DOHH2 (cell line): ENCODE data around the gene ZNF384.

Source experiments
- EZH2phosphoT487 ChIP-seq: fragments of 200-600 bp; sonication (generic); IDR thresholded peaks from 2 replicates; pipeline ENCODE4 v1.6.1; 2017; ENCODE audit warnings: borderline replicate concordance, mild to moderate bottlenecking, antibody characterized with exemption, low read length, moderate library complexity, mixed read lengths
- TF ChIP-seq, protein P1 (sequence below): fragments of 200-600 bp; sonication (generic); IDR thresholded peaks from one replicate; pipeline ENCODE4 v1.5.1; 2014; ENCODE audit warnings: antibody characterized with exemption, mild to moderate bottlenecking, low read depth, low read length; ENCODE audit not compliant: poor library complexity, severe bottlenecking

DNA sequence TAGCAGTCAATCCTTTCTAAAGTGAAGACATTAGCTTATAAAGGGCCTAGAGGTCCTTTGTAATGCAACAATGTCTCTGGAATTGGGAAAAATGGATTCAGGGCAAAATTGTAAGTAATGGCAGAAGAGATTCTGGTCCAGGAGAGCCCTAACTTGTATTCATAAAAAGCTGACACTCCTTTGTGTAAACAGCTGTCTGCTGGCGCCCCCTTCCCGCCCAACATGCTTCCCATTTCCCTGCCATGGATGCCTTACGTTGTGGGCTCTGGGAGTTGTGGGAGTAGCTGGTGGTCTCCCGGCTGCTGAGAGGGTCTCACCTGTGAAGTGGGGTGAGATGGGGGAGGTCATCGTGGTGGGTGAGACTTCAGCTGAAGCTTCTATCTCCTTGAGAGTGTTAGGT is 44.3 kb downstream of the ZNF384 start:
- TF ChIP-seq, protein P1, sequence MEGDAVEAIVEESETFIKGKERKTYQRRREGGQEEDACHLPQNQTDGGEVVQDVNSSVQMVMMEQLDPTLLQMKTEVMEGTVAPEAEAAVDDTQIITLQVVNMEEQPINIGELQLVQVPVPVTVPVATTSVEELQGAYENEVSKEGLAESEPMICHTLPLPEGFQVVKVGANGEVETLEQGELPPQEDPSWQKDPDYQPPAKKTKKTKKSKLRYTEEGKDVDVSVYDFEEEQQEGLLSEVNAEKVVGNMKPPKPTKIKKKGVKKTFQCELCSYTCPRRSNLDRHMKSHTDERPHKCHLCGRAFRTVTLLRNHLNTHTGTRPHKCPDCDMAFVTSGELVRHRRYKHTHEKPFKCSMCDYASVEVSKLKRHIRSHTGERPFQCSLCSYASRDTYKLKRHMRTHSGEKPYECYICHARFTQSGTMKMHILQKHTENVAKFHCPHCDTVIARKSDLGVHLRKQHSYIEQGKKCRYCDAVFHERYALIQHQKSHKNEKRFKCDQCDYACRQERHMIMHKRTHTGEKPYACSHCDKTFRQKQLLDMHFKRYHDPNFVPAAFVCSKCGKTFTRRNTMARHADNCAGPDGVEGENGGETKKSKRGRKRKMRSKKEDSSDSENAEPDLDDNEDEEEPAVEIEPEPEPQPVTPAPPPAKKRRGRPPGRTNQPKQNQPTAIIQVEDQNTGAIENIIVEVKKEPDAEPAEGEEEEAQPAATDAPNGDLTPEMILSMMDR = peak; percentile 39
- no peak for TF ChIP-seq EZH2phosphoT487
